DMS114 treated with DMSO at 0.1 percent for 48 hours (cell line): ENCODE results near the gene WNT5B.

Experiments
- DNase-seq: peaks from one replicate; lab custom pipeline; 2025; ENCODE audit not compliant: unreplicated experiment; lab: John Stamatoyannopoulos, UW

Gene WNT5B

DNA sequence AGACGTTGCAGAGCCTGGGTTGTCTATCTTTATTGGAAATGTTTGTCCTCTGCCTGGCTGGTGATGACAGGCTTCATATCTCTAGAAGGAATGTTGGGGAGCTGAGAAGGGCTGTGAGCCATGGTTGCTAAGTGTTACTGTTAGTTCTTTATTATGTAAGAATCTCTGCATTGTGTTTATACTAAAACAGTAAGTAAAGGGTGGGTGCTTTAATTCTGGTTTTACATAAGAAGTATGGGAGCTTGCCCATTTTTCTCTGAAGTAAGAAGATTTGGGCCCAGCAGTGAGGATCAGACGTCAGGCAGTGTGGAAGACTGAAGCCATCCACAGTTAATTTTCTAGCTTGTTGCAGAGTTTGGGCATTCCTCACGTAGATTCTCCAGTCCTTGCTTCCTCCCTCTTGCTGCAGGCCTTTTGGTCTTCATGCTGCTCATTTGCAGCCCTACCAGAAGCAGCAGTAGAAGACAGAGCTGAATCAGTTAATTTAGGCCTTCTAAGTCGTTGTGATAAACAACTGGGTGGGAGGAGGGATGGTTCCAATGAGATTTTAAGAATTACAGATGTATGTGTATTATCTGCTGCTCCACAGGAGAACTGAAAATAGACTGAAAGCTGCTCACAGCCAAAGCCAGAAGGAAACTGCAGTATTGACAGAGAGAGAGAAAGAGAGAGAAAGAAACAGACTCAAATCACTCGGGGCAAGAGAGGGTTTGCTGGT, 21.4 kb downstream of the WNT5B start:
- no peak for DNase-seq

DNA sequence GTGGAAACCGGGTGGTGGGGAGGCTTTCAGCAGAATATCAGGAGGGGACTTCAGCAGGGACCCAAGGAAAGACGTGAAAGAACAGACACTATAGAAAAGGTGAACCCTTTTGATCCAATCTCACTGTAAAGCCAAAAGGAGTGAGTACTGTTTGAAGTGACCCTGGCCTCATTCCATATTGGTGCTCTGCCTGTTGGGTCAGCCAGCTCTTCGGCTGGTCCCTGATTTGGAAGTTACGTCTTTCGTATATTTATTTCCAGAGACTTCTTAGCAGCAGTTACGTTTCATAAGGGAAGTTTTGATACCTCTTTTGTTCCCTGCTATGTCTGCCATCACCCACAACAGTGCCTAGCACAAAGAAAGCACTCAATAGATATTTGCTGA, 21.9 kb downstream of the WNT5B start:
- no peak for DNase-seq

- DNase-seq: no peak
These were observed 22.9 kb downstream of the WNT5B start for GRCh38 chr12:1651946-1652345.

DNA sequence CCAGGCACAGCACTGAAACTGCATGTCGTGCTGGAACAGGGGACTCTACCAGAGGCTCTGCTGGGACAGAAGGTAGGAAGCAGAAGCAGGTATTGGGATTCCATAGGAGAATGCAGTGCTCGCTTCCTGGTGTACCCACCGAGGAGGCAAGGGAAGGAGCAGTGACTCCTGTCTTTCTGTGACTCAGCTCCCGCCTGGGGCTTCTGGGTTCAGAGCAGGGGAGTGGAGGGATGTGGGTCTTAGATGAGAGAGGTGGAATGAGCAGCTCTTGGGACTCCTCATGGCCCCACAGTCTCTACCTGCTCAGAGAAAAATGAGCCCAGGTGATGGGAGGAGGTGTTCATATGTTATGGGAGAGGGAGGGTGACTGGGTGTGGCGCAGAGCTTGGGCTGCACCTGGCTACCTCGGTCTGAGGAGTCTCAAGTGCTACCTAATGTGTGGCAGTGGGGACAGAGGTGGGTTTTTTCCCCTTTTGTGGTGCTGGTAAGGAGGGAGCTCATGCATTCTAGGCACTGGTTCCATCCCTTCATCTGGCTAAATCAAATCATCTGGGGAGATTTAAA, 26.3 kb downstream of the WNT5B start:
- DNase-seq: no peak

DNA sequence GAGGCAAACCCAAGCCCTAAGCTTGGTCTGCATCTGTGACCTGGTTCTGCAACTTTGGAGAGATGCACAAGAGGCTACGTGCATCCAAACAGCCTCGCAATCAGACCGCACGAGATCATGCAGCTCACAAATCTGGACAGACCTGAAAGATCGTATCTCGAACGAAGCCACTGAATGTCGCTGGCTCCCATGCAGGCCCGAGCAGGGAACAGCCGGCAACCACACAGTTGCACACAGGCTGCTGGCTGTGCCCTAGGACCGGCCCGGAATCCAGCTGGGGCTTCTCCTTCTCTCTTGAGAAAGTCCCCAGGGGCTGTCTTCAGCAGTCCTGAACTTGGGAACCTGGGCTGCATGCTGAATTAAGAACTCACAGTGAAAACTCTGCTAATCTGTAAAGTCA, 27.9 kb downstream of the WNT5B start:
- DNase-seq: no peak

DNA sequence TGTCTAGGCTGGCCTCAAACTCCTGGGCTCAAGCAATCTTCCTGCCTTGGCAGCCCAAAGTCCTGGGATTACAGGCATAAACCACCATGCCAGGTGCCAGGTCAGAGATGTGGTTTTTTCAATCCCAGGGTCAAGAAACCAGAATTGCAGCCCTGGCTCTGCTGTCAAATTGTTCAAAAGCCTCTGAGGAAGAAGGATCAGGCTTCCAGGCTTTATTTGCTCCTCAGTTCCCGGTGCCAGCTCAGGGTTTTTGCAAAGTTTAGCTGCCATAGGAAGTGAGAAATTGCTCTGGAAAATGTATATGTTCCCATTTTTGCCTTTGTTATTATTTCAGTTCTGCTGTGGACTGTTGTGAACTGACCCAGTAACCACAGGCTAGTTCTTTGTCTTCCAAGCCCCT, 28.7 kb downstream of the WNT5B start:
- no peak for DNase-seq

DNA sequence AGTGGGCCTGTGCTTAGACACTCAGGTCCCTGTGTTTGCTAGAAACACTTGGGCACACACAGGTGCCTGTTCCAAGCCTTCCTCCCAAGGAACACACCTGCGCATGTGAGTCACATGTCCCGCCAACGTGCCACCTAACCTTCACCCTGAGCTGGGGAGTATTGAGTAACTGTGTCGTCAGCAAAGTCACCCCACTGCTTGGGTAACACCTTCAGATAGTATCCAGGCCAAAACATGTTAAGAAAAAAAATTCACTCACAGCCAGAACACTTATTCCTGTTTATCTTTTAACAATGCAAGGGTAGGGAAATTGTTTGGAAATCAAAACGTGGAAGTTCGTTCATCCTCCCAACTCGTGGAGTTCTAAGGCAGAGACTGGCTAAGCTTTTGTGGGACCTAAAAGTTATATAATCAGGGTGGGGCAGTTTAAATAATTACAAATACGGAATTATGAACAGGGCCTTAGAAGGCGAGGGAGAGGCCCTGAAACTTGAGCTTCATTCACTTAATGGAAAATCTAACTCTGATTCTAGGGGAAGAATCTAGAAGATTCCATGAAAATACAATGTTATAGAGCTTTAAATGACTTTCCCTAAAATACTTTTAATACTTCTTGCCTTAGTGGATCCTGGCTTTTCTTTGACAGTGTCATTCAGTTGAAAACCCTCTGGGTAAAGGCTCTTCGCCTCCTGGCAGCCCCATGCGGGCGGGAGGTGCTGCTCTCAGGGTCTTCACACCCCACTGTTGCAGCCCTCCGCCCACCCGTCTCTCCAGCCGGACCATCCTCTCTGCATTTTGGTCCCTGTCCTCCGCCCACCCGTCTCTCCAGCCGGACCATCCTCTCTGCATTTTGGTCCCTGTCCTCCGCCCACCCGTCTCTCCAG, 31.5 kb downstream of the WNT5B start:
- no peak for DNase-seq

DNA sequence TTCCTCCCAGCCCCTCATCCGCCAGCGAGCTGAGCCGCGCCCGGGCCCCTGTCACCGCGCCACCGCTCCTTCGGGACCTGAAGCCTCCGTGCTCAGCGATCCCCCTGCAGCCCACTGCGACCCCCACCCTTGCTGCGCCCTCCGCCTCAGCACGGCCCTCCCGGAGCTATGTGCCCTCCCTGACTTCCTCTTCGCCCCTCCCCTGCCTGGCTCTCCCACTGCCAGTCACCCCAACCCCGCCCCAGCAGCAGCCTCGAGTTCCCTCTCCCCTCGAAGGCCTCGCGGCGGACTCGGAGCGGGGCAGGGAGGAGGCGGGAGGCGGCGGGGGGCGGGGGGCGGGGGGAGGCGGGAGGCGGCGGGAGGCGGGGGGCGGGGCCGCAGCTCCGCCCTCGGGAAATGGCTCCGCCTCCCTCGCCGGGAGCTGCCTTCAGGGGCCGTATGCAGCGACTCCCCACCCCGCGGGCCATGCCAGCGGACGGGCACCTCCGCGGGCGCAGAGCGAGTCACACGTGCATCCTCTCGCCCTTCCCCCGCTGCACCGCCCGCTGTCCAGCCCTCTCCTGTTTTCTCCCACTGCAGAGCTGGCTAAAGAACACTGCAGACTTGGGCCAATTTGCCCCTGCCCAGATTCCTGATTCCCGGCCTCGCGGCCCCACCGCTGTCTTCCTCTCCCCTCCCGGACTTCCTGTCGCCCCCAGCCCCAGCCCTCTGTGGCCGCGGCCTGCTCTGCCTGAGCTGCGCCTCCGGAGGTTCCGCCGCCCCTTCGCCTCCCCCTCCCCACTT, 32.7 kb downstream of the WNT5B start:
- DNase-seq: peak; percentile 72

- no peak for DNase-seq
These were observed 33.9 kb downstream of the WNT5B start for GRCh38 chr12:1662761-1663439.

DNA sequence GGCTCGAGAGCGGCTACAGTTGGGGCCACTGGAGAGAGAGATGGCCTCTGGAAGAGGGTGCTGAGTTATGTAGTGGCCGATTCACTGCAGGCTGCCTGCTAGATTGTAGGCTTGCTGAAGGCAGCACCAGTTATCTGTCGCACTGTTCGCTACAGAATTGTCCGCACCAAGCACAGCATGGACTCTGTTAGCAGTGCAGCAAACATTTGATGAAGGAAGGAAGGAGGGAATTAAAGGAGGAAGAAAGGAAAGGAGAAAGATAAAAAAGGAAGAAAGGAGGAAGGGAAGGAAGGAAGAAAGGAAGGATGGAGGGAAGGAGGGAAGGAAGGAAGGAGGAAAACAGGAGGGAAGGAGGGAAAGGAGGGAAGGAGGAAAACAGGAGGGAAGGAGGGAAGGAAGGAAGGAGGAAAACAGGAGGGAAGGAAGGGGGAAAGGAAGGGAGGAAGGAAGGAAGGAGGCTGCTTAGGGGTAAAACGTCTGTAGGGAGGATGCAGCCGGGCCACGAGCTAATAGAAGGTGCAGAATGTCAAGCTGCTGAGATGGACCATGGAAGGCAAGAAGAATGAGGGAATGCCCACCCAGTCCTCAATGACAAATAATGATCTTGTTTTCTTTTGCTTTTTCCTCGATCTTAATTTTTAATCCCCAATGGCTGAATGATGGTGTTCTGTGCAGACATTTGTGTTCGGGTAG, 34.6 kb downstream of the WNT5B start:
- DNase-seq: no peak

GRCh38 chr12:1665366-1665765, 36.3 kb downstream of the WNT5B start:
- DNase-seq: no peak

- no peak for DNase-seq
These were observed 37.2 kb downstream of the WNT5B start for GRCh38 chr12:1666215-1666614.

- DNase-seq: no peak
These were observed 37.7 kb downstream of the WNT5B start for GRCh38 chr12:1666685-1667162.

- DNase-seq: no peak
These were observed 40.0 kb downstream of the WNT5B start for GRCh38 chr12:1668833-1669543.

- no peak for DNase-seq
These were observed 41.6 kb downstream of the WNT5B start for GRCh38 chr12:1670358-1671268.

DNA sequence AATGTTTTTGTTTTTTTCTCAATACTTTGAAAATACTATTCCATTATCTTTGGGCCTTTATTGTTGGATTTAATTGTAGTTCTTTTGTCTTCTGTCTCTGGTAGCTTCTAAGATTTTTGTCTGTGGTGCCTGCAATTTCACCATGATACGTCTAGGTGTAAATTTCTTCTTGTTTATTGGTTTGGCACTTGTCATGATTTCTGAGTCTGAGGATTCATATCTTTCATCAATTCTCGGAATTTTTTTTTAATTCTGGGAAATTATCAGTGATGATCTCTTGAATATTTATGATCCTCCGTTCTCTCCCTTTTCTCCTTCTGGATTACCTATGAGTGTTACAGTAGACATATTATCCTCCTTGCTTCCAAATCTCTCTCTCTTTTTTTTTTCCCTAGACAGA, 47.0 kb downstream of the WNT5B start:
- DNase-seq: no peak

DNA sequence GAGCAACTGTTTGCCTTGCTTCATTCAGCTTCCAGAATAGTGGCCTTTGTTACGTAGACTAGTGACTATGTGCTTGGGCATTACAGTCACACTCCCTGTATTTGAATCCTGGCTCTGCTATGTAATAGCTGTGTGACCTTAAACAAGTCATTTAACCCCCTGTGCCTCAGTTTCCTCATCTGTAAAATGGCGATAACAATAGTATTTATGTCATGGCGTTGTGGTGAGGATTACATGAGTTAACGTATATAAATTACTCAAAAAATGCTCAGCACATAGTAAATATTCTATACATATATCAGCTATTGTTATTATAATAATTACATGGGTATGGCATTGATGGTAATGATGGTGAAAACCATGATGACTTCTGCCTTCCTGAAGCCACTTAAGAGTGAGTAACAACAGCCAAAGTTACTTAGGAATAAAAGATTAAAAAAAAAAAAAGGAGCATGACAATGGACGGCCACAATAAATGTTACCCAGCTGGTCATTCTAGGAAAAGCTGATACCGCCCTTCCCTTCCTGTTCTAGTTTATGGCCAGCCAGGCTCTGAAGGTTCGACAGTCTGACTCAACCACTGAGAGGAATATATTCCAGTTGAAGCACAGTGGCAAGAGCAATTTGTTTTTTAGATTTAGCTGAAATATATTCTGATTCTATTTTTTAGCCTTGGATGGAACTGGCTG, 51.9 kb downstream of the WNT5B start:
- DNase-seq: no peak

- DNase-seq: no peak
These were observed 52.4 kb downstream of the WNT5B start for GRCh38 chr12:1681493-1681807.
